ENCODE results near the gene KMT2B. TPM values are rescaled to one million over a fixed set of nuclear protein-coding genes. Genes with fewer than 3 reads are reported as not detected.

Gene KMT2B
- total and polyA plus RNA-seq, 2 donors (not counting 1 experiment from before 2014, with no cell fraction given), result 85.6 to 96.9 TPM

- Histone ChIP-seq H3K4me3 (ENCODE audit: control extremely low read depth in 1 of 5, extremely low read depth in 1 of 5, insufficient read depth in 1 of 5, low read depth in 2 of 5, low read length in 4 of 5) (peak overlapping the region; percentile 39 to 87 (median 76)), H2AFZ (ENCODE audit: insufficient read depth, low read depth, low read length, poor library complexity, severe bottlenecking) (peak overlapping the region; percentile 89), H3K4me2 (replicated peaks; ENCODE audit: low read depth, low read length, poor library complexity, severe bottlenecking) (peak overlapping the region; percentile 94), H3K9ac (ENCODE audit: low read length) (peak overlapping the region; percentile 80), H3K4me1 (ENCODE audit: control insufficient read depth in 2 of 2, insufficient read depth in 2 of 2, low read length in 2 of 2) (peaks cover 27 to 66% of the 10 kb centered on the region in 2 donors), H3K27me3 (replicated peaks in 1 of 4; ENCODE audit: control extremely low read depth in 1 of 4, control insufficient read depth in 3 of 4, insufficient read depth in 4 of 4, low read length in 3 of 4) (no peaks in the 10 kb centered on the region), H4K20me1 (ENCODE audit: control insufficient read depth, insufficient read depth, low read length, poor library complexity, severe bottlenecking) (peaks cover 36% of the 10 kb centered on the region), H3K79me2 (ENCODE audit: control insufficient read depth, insufficient read depth, low read length) (peaks cover 59% of the 10 kb centered on the region), H3K9me3 (ENCODE audit: control extremely low read depth in 1 of 3, control insufficient read depth in 2 of 3, insufficient read depth in 1 of 3, low read length in 2 of 3) (no peaks in the 10 kb centered on the region), H3K36me3 (replicated peaks in 1 of 2; ENCODE audit: control extremely low read depth in 1 of 2, control insufficient read depth in 1 of 2, extremely low read depth in 1 of 2, insufficient read depth in 2 of 2, low read length in 1 of 2) (peaks cover 0 to 20% of the 10 kb centered on the region in 2 experiments), H3K27ac (ENCODE audit: low read length in 2 of 2) (peak overlapping the region; percentile 68 to 85)
- CTCF ChIA-PET, result interaction anchor here (6.5 kb wide), 1 partner anchor 19 kb away, joined by 123 read pairs; no protein-coding TSS in a partner anchor
- DNase-seq (peak; percentile 97), ATAC-seq (ENCODE audit: low read depth) (peak; percentile 79)
- POLR2A ChIA-PET, result interaction anchor here (0.7 to 1.8 kb wide), 3 partner anchors 23 to 205 kb away, joined by 3 to 8 read pairs (median 7); partner anchors contain the start of genes PSENEN and U2AF1L4
- Mint-ChIP-seq H3K27me3 (no peaks in the 10 kb centered on the region), H3K4me1 (peaks cover 66% of the 10 kb centered on the region), H3K9me3 (ENCODE audit: insufficient read depth) (no peaks in the 10 kb centered on the region), H3K27ac (peak overlapping the region; percentile 99), H3K4me3 (peak overlapping the region; percentile 98)
- intact Hi-C loops (cut with micrococcal nuclease), result loop anchor here (1.0 to 10.0 kb wide), 12 partner anchors 15 to 372 kb away; partner anchors contain the start of genes ARHGAP33, COX6B1, FFAR1 and HAUS5
- TF ChIP-seq EZH2 (IDR thresholded peaks at IDR 0.05; ENCODE audit: borderline replicate concordance, insufficient read depth, low read depth, low read length, poor library complexity, severe bottlenecking) (no peak), CTCF (IDR thresholded peaks at IDR 0.05) (peak; percentile 90)
- WGBS (ENCODE audit: insufficient coverage), result under 1% methylated on average over 71 of the region's 77 CpGs
Observed at GRCh38 chr19:35716801-35717664, 770 bp upstream of the KMT2B start.
